ENCODE measurements around the gene PSTPIP2. TPM values are rescaled to one million over a fixed set of nuclear protein-coding genes. Genes with fewer than 3 reads are reported as not detected.
"Not testable (repeated sequence)": the region's sequence is repeated elsewhere in the genome, so short reads cannot be mapped to it uniquely, and the experiment has no call there.

PSTPIP2 gene
- total and polyA plus RNA-seq, 4 donors, result 4.0 to 14.7 (median 8.6) TPM

DNA sequence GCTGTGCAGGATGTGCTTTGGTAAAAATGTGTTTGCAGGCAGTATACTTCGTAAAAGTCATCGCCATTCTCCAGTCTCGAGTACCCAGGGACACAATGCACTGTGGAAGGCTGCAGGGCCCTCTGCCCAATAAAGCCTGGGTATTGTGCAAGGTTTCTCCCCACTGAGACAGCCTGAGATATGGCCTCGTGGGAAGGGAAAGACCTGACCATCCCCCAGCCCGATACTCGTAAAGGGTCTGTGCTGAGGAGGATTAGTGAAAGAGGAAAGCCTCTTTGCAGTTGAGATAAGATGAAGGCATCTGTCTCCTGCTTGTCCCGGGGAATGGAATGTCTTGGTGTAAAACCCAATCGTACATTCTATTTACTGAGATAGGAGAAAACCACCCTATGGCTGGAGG lies 16.4 kb upstream of the PSTPIP2 start:
- DNase-seq (ENCODE audit: low spot score); H3K9me3 ChIP-seq (ENCODE audit: control insufficient read depth in 4 of 4, low read length in 3 of 4); H3K9ac ChIP-seq (ENCODE audit: low read depth in 1 of 2, low read length in 2 of 2); H3K27me3 ChIP-seq (ENCODE audit: control insufficient read depth in 4 of 4, insufficient read depth in 4 of 4, low read length in 3 of 4); H3K4me3 ChIP-seq (ENCODE audit: low read depth in 1 of 3, low read length in 3 of 3); H3K27ac ChIP-seq (ENCODE audit: low read depth in 1 of 2, low read length in 2 of 2); H3K4me1 ChIP-seq (ENCODE audit: control insufficient read depth in 4 of 4, insufficient read depth in 4 of 4, low read length in 3 of 4): not testable (repeated sequence)
- WGBS, result 78% methylated on average over 8 of the region's 8 CpGs
- peaks cover 17 to 84% (median 79%) of the 10 kb centered on the region in 4 donors for H3K36me3 ChIP-seq (ENCODE audit: control insufficient read depth in 4 of 4, insufficient read depth in 3 of 4, low read depth in 1 of 4, low read length in 3 of 4)

DNA sequence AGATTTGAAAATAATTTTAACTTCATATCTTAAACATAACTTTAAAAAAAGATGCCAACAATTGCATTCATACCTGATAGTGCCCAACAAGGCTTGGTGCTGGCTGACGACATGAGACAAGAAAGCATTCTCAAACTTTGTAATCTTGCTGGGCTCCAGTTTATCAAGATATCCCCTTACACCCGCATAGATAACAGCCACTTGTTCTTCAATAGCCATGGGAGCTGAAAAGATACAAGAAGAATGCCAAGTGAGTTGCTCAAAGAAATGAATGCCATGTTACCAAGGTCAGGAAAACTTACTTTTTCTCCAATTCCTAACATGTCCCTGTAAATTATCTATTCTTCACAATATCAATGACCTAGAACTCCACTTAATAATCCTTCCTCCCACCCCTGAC lies 12.4 kb upstream of the PSTPIP2 start:
- Histone ChIP-seq H3K9ac (ENCODE audit: low read depth in 1 of 2, low read length in 2 of 2) (no peak overlapping the region), H3K4me1 (ENCODE audit: control insufficient read depth in 4 of 4, insufficient read depth in 4 of 4, low read length in 3 of 4) (no peaks in the 10 kb centered on the region), H3K27me3 (ENCODE audit: control insufficient read depth in 4 of 4, insufficient read depth in 4 of 4, low read length in 3 of 4) (no peaks in the 10 kb centered on the region), H3K36me3 (ENCODE audit: control insufficient read depth in 4 of 4, insufficient read depth in 3 of 4, low read depth in 1 of 4, low read length in 3 of 4) (peaks cover 18 to 83% (median 75%) of the 10 kb centered on the region in 4 donors), H3K27ac (ENCODE audit: low read depth in 1 of 2, low read length in 2 of 2) (no peak overlapping the region), H3K9me3 (ENCODE audit: control insufficient read depth in 4 of 4, low read length in 3 of 4) (no peaks in the 10 kb centered on the region), H3K4me3 (ENCODE audit: low read depth in 1 of 3, low read length in 3 of 3) (no peak overlapping the region)
- DNase-seq (ENCODE audit: low spot score), result no peak
- TF ChIP-seq FOXA2 (IDR thresholded peaks at IDR 0.05), result no peak
- no peak for TF ChIP-seq MAX (IDR thresholded peaks at IDR 0.05)
- no peak for TF ChIP-seq ATF3 (IDR thresholded peaks at IDR 0.05)
- no peak for TF ChIP-seq HNF4G (IDR thresholded peaks at IDR 0.05)
- WGBS, result 84% methylated on average over 2 of the region's 2 CpGs

- Histone ChIP-seq H3K27ac (ENCODE audit: low read depth in 1 of 2, low read length in 2 of 2) (no peak overlapping the region), H3K27me3 (ENCODE audit: control insufficient read depth in 4 of 4, insufficient read depth in 4 of 4, low read length in 3 of 4) (no peaks in the 10 kb centered on the region), H3K9ac (ENCODE audit: low read depth in 1 of 2, low read length in 2 of 2) (no peak overlapping the region), H3K36me3 (ENCODE audit: control insufficient read depth in 4 of 4, insufficient read depth in 3 of 4, low read depth in 1 of 4, low read length in 3 of 4) (peaks cover 14 to 45% (median 40%) of the 10 kb centered on the region in 4 donors), H3K9me3 (ENCODE audit: control insufficient read depth in 4 of 4, low read length in 3 of 4) (no peaks in the 10 kb centered on the region), H3K4me3 (ENCODE audit: low read depth in 1 of 3, low read length in 3 of 3) (no peak overlapping the region), H3K4me1 (ENCODE audit: control insufficient read depth in 4 of 4, insufficient read depth in 4 of 4, low read length in 3 of 4) (no peaks in the 10 kb centered on the region)
- TF ChIP-seq FOXA1 (IDR thresholded peaks at IDR 0.05) (no peak), ZBTB33 (IDR thresholded peaks at IDR 0.05) (no peak), GABPA (IDR thresholded peaks at IDR 0.05 in 1 of 2, conservative IDR thresholded peaks at IDR 0.05 in 1 of 2) (no peak), MAX (IDR thresholded peaks at IDR 0.05) (no peak), RAD21 (IDR thresholded peaks at IDR 0.05) (no peak), TAF1 (conservative IDR thresholded peaks at IDR 0.05) (no peak), EGR1 (IDR thresholded peaks at IDR 0.05; ENCODE audit: low read depth in 2 of 2) (no peak), YY1 (IDR thresholded peaks at IDR 0.05) (no peak), ATF3 (IDR thresholded peaks at IDR 0.05) (no peak), SP1 (IDR thresholded peaks at IDR 0.05) (no peak), REST (IDR thresholded peaks at IDR 0.05) (no peak), NR2F2 (IDR thresholded peaks at IDR 0.05) (no peak), FOXA2 (IDR thresholded peaks at IDR 0.05) (no peak), HNF4A (conservative IDR thresholded peaks at IDR 0.05) (no peak), RXRA (IDR thresholded peaks at IDR 0.05) (no peak), HNF4G (IDR thresholded peaks at IDR 0.05) (no peak), JUND (IDR thresholded peaks at IDR 0.05) (no peak)
- TF ChIP-seq, protein P1, sequence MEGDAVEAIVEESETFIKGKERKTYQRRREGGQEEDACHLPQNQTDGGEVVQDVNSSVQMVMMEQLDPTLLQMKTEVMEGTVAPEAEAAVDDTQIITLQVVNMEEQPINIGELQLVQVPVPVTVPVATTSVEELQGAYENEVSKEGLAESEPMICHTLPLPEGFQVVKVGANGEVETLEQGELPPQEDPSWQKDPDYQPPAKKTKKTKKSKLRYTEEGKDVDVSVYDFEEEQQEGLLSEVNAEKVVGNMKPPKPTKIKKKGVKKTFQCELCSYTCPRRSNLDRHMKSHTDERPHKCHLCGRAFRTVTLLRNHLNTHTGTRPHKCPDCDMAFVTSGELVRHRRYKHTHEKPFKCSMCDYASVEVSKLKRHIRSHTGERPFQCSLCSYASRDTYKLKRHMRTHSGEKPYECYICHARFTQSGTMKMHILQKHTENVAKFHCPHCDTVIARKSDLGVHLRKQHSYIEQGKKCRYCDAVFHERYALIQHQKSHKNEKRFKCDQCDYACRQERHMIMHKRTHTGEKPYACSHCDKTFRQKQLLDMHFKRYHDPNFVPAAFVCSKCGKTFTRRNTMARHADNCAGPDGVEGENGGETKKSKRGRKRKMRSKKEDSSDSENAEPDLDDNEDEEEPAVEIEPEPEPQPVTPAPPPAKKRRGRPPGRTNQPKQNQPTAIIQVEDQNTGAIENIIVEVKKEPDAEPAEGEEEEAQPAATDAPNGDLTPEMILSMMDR (IDR thresholded peaks at IDR 0.05; ENCODE audit: low read depth, low read length, missing input control), result no peak
- DNase-seq (ENCODE audit: low spot score), result no peak
- 92% methylated on average over 1 of the region's 1 CpG for WGBS
These were observed 8.1 kb upstream of the PSTPIP2 start for GRCh38 chr18:46080156-46080555.
